ENCODE measurements around the gene ZMYND15. TPM values are rescaled to one million over a fixed set of nuclear protein-coding genes. Genes with fewer than 3 reads are reported as not detected.
"Not testable (repeated sequence)": the region's sequence is repeated elsewhere in the genome, so short reads cannot be mapped to it uniquely, and the experiment has no call there.

ZMYND15 gene
- 0.07 and 0.21 TPM in 2 replicates for total RNA-seq (2014; rRNA removed; shearing (Covaris generic))

- DNase-seq (ENCODE audit: low spot score): no peak
These were observed at the start of gene ZMYND15, which contains the start of gene CXCL16 for GRCh38 chr17:4739122-4740024. Gene ZMYND15, plus strand, starts transcription at chr17:4739833. Its CDS starts 716 bp downstream, at chr17:4740549. Gene CXCL16, minus strand, starts transcription at chr17:4739928. Its CDS starts 589 bp downstream, at chr17:4739339.

DNA sequence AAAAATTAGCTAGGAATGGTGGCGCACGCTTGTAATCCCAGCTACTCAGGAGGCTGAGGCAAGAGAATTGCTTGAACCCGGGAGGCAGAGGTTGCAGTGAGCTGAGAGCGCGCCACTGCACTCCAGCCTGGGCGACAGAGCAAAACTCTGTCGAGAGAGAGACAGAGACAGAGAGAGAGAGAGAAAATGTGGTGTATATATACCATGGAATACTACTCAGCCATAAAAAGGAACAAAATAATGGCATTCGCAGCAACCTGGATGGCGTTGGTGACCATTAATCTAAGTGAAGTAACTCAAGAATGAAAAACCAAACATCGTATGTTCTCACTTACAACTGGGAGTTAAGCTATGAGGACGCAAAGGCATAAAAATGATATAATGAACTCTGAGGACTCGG lies 49.8 kb upstream of the ZMYND15 start:
- DNase-seq (ENCODE audit: low spot score): not testable (repeated sequence)

DNA sequence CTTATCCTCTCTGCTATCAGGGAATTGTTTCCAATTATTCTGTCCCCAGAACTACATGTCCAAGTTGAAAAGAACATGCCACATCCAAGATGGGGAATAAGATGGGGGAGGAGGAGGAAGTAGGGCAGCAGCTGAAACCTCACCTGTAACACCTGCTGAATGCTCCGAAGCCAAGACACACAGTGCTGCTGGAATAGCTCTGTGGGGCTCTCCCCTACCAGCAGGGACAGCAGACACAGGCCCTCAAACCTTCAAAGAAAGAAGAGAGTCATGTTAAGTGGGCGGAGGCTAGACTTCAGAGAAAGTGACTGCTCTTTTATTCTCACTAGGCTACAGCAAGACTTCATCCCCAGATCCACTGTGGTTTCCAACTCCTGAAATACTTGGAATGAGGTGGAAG lies 48.9 kb upstream of the ZMYND15 start:
- DNase-seq (ENCODE audit: low spot score): no peak

- DNase-seq (ENCODE audit: low spot score): no peak
These were observed 47.9 kb upstream of the ZMYND15 start for GRCh38 chr17:4691686-4692085.

DNA sequence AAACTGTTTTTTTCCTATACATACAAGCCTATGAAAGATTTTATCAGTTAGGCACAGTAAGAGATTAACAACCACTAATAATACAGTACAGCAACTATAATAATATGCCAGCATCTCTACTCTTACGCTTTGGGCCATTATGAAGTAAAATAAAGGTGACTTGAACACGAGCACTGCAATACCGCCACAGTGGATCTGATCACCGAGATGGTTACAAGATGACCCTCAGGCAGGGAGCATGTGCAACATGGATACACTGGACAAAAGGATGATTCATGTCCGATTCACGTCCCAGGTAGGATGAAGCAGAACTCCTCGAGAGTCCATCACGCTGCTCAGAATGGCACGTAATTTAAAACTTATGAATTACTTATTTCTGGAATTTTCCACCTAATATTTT lies 46.2 kb upstream of the ZMYND15 start:
- DNase-seq (ENCODE audit: low spot score): no peak

GRCh38 chr17:4696437-4696805 lies 43.2 kb upstream of the ZMYND15 start:
- DNase-seq (ENCODE audit: low spot score): no peak

DNA sequence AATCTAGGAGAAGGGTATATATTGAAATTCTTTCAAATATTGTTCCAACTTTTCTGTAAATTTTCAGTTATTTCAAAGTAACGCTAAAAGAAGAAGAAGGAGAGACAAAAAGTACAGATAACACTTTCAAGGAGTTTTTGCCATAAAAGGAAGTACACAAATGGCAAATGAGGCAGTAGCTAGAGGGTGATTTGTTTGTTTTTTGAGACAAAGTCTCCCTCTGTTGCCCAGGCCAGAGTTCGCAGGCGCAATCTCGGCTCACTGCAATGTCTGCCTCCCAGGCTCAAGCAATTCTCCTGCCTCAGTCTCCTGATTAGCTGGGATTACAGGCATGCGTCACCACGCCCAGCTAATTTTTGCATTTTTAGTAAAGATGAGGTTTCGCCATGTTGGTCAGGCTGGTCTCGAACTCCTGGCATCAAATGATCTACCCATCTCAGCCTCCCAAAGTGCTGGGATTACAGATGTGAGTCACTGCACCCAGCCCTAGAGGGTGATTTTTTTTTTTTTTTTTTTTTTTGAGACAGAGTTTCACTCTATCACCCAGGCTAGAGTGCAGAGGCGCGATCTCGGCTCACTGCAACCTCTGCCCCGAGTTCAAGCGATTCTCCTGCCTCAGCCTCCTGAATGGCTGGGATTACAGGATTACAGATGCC lies 40.1 kb upstream of the ZMYND15 start:
- not testable (repeated sequence) for DNase-seq (ENCODE audit: low spot score)

DNA sequence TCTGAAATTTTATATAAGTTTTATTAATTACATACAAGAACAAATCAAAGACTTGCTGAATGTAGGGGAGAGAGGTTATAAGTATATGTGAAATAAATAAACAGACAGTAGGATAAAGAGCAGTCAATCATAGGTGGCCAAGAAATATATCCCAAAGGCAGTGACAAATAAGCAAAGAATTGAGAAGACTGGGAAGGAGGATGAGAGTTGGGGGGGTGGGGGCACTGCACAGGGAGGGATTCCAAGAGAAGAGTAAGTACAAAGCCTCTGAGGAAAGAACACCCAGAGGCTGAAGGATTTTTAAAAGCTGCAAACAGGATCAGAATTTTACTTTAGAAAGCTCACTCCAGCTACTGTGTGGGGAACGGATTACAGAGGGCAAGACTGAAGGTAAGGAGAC lies 38.5 kb upstream of the ZMYND15 start:
- no peak for DNase-seq (ENCODE audit: low spot score)

DNA sequence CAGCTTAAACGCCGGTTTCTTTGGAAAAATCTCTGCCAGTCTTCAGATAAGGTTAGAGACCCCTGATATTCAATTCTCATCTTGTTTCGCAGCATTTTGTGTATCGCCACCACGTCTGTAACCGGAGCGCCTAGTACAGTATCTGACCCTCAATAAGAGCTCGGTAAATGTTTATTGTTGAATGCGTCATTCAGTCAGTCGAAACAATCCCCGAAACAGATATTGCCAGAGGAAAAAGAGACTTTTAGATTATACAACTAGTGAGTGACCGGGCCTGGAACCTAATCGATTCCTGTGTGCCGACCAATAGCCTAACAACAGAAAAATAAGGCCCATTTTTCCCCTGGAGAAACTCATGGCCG lies 36.3 kb upstream of the ZMYND15 start:
- no peak for DNase-seq (ENCODE audit: low spot score)

DNA sequence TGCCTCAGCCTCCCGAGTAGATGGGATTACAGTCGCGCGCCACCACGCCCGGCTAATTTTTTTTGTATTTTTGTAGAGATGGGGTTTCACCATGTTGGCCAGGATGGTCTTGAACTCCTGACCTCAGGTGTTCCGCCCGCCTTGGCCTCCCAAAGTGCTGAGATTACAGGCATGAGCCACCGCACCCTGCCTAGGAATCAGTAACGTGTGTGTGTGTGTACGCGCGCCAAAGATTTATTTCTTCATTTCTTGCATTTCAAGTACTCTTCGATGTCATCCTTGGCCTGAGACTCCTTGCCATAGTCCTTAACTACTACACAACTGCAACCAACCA lies 35.1 kb upstream of the ZMYND15 start:
- DNase-seq (ENCODE audit: low spot score): not testable (repeated sequence)

DNA sequence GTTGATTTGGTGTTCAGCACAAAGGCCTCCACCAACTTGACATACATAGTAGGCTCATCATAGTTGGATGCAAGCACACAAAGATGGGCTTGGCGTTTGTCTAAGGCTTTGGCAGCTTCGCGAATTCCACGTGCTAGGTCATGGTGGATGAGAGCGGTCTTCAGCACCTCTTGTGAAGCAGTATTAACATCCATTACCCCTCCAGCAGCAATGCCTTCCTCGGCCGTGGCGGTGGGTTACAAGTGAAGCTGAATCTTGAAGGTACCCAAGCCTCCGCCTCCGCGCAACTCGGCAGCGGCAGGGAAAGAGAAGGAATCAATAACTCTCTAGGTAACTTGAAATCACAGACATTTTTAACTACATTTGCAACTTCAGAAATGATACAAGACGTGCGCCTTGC lies 34.6 kb upstream of the ZMYND15 start:
- no peak for DNase-seq (ENCODE audit: low spot score)

GRCh38 chr17:4706121-4706520 lies 33.5 kb upstream of the ZMYND15 start:
- peak; percentile 52 for DNase-seq (ENCODE audit: low spot score)

- DNase-seq (ENCODE audit: low spot score): peak; percentile 28
These were observed 31.2 kb upstream of the ZMYND15 start for GRCh38 chr17:4708436-4708835.

GRCh38 chr17:4709794-4710692 lies 29.6 kb upstream of the ZMYND15 start, which contains the start of gene ARRB2:
Gene ARRB2, plus strand, starts transcription at chr17:4710632. Its CDS starts 90 bp downstream, at chr17:4710722.
- DNase-seq (ENCODE audit: low spot score): peak; percentile 95

- DNase-seq (ENCODE audit: low spot score): no peak
These were observed 28.7 kb upstream of the ZMYND15 start for GRCh38 chr17:4710693-4711634.

DNA sequence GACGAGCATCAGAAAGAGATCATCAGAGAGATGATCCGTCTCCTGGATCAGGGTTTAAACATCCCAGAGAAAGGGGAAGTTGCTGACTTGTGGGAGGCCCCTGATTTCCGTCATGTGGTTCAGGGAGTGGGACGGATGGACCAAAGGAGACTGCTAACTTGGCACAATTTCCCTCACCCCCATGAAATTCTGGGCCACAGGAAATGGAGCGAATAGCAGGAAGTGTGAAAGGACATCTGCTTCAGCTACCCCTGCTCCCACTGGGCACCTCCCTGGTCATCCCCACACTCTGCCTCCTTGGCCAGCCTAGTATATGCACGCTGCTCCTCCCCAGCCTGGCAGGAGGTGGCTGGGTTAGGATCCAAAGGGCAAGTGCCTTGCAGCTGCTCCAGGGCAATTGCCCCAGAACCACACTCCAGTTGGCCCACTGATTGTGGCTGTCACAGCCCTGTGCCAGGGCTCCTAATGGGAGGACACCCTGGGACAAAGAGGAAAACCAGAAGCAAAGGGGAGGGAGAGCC lies 27.9 kb upstream of the ZMYND15 start:
- no peak for DNase-seq (ENCODE audit: low spot score)

- no peak for DNase-seq (ENCODE audit: low spot score)
These were observed 27.1 kb upstream of the ZMYND15 start for GRCh38 chr17:4712526-4712925.

DNA sequence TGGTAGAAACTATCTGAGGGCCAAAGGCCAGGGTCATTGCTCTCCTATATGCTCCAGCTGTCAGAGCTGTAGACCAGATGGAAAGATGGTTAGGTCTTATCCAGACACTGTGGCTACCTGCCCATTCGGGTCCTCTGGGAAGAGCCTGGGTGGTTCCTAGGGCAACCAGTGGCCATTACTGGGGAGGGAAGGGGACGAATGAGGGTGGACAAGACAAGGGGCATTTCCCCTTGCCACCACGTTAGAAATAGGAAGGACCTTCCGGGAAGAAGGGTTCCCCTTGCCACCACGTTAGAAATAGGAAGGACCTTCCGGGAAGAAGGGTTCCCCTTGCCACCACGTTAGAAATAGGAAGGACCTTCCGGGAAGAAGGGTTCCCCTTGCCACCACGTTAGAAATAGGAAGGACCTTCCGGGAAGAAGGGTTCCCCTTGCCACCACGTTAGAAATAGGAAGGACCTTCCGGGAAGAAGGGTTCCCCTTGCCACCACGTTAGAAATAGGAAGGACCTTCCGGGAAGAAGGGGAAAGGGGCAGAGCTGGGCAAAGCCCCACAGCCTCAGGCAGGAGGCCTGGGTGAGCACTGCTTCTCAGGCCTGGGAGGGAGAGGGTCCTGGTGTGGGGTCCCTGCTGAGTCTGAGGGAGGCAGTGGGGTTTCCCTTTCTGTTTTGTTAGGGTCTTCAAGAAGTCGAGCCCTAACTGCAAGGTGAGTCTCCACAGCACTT lies 25.1 kb upstream of the ZMYND15 start:
- not testable (repeated sequence) for DNase-seq (ENCODE audit: low spot score)

- no peak for DNase-seq (ENCODE audit: low spot score)
These were observed 24.4 kb upstream of the ZMYND15 start for GRCh38 chr17:4715063-4715744.

All from A172 (cell line).